ENCODE results near the gene HHAT.

DNA sequence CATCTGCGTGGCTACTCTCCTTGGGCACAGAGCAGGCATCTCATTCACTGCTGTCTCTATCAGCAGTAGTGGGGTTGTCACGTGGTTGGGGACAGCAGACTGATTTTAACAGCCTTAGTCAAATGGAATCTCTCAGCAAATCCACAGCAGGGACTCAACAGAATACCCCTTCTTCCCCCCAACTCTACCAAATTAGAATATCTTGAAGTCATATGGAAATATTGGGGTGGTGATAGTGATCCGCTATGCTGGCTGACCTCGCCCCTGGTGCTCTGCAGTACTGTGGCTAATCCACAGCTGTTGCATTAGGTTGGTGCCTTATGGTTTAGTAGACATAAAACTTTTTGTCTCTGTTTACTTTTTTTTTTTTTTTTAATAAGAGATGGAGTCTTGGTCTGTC is 23.9 kb downstream of the HHAT start:
- TF ChIP-seq, protein P1, sequence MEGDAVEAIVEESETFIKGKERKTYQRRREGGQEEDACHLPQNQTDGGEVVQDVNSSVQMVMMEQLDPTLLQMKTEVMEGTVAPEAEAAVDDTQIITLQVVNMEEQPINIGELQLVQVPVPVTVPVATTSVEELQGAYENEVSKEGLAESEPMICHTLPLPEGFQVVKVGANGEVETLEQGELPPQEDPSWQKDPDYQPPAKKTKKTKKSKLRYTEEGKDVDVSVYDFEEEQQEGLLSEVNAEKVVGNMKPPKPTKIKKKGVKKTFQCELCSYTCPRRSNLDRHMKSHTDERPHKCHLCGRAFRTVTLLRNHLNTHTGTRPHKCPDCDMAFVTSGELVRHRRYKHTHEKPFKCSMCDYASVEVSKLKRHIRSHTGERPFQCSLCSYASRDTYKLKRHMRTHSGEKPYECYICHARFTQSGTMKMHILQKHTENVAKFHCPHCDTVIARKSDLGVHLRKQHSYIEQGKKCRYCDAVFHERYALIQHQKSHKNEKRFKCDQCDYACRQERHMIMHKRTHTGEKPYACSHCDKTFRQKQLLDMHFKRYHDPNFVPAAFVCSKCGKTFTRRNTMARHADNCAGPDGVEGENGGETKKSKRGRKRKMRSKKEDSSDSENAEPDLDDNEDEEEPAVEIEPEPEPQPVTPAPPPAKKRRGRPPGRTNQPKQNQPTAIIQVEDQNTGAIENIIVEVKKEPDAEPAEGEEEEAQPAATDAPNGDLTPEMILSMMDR (IDR thresholded peaks at IDR 0.05) = no peak
- no peak for TF ChIP-seq ZFX (IDR thresholded peaks at IDR 0.05; ENCODE audit: borderline replicate concordance)

Data from 22Rv1 (cell line).